ENCODE results near the gene SUSD5.
"Not testable (repeated sequence)": the region's sequence is repeated elsewhere in the genome, so short reads cannot be mapped to it uniquely, and the experiment has no call there.

Gene SUSD5

GRCh38 chr3:33146791-33147445 is 71.7 kb downstream of the SUSD5 start:
- peak; percentile 30 for DNase-seq

DNA sequence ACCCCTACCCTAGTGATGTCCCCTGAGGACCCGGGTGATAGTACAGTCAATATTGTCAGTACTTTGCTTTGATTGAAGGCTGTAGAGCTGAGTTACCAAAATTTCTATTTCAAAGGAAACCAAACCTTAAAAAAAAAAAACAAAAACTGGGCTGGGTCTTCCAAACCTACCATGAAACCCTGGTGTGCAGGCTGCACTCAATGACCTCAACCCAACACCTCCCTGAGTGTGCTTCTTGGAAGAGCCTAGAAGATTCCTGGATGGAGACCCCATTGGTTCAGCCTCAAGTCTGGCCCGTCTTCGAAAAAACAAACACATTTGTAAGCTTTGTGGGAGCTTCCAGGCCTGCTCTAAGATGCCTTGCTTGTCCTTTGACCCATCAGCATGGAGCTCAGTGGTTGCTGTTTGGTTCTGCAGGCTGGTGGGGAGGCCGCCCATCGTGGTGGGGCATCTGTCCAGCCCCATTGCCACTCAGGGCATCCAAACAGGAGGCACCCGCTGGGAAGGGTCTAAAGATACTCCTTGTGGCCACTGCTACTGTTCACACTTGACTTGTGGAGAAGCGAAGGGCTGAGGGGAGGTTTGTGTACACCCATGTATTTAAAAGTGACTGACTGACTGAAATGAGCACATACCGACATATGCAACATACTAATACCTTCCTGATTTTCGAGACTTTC is 72.6 kb downstream of the SUSD5 start:
- no peak for DNase-seq

- DNase-seq = no peak
Observed at GRCh38 chr3:33145221-33145900, 73.2 kb downstream of the SUSD5 start.

- DNase-seq = no peak
Observed at GRCh38 chr3:33144433-33144832, 74.2 kb downstream of the SUSD5 start.

GRCh38 chr3:33141006-33141405 is 77.6 kb downstream of the SUSD5 start:
- no peak for DNase-seq

DNA sequence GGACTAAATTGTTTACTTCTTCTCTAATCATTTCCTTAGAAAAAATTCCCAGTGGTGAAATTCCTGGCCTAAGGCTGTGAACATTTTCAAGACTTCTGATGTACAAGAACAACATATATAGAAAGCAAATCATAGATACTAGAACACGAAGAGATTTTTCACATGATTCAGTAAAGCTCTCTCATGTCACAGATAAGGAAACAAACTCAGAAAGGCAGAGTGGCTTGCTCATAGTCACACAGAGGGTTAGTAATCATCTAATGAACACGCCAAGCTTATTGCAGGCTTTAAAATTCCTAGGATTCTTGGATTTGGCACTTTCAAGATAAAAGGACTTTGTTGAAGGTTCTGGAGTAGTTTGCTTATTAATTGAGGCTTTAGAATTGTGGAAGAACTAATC is 78.6 kb downstream of the SUSD5 start:
- no peak for DNase-seq

DNA sequence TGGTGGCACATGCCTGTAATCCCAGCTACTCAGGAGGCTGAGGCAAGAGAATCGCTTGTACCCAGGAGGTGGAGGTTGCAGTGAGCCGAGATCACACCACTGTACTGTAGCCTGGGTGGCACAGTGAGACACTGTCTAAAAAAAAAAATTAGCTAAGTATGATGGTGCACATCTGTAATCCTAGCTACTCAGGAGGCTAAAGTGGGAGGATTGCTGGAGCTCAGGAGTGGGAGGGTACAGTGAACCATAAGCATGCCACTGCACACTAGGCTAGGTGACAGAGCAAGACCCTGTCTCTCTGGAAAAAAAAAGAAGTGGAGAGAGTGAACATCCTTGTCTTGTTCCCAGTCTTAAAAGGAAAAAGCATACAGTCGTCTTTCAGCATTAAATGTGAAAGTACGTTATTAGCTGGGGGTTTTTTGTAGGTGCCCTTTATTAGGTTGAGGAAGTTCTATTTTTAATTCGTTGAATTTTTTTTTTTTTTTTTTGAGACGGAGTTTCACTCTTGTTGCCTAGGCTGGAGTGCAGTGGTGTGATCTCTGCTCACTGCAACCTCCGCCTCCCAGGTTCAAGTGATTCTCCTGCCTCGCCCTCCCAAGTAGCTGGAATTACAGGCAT is 79.5 kb downstream of the SUSD5 start:
- DNase-seq = not testable (repeated sequence)

DNA sequence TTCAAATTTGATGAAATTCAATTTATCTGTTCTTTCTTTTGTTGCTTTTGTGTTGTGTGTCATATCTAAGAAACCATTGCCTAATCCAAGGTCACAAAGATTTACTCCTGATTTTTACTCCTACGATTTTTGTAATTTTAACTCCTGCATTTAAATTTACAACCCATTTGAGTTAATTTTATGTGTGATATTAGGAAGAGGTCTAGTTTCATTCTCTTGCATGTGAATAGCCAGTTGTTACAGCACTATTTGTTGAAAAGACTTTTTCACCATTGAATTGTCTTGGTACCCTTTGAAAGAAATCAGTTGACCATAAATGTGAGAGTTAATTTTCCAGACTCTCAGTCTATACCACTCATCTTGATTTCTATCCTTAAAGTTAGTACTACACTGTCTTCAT is 80.9 kb downstream of the SUSD5 start:
- DNase-seq = no peak

GRCh38 chr3:33134026-33134625 is 84.5 kb downstream of the SUSD5 start:
- DNase-seq = no peak

GRCh38 chr3:33132019-33132360 is 86.6 kb downstream of the SUSD5 start:
- no peak for DNase-seq

DNA sequence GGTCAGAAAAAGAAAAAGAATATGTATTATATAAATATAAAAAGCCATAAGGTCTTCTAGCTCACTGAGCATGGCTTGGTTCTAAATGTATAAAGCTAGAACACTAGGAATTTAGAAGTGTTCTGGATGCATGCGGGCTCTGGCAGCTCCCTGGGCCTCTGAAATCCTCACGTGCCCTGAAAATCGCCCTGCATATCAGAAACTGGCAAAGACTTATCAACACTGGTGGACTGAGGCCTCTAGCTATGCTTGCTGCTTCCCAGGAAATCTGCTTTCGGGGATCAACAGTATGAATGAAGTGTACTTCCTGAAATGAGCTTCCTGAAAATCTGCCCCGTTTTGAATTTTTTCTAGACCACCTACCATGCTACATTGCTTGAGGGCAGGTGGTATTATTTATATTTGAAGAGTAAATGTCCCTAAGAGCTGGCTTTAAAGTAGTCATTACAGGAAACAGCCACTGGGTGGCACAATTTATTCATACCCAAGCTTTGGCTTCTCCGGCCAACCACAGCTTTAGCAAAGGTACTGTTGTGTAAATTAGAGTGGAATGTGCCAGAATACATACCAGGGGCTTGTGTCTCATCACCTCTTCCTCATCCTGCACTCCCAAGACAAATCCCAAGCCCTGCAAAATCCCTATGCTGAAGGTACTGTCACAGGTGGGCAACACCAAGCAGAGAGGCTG is 87.1 kb downstream of the SUSD5 start:
- DNase-seq = peak; percentile 41

- DNase-seq = no peak
Observed at GRCh38 chr3:33130144-33130543, 88.5 kb downstream of the SUSD5 start.

GRCh38 chr3:33128706-33129105 is 89.9 kb downstream of the SUSD5 start:
- DNase-seq = no peak

GRCh38 chr3:33125840-33126239 is 92.8 kb downstream of the SUSD5 start:
- no peak for DNase-seq

DNA sequence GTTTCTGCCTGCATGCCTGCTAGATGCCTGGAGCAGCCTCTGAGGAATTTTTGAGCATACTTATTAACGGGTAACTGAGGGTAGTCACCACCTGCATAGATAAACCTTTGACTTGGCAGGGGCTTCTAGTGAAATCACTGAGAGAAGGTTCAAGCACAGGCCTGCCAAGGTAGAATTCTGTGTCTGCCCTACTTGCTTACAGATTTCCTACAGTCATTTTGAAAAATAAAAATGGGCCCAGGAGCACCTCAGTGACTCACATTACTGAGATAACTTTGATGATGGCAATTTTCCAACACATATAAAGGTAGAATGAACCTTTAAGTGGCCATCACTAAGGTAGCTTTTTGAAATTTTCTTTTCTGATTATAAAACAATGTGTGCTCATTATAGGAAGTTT is 94.0 kb downstream of the SUSD5 start:
- no peak for DNase-seq

GRCh38 chr3:33122991-33123390 is 95.6 kb downstream of the SUSD5 start:
- DNase-seq = no peak

DNA sequence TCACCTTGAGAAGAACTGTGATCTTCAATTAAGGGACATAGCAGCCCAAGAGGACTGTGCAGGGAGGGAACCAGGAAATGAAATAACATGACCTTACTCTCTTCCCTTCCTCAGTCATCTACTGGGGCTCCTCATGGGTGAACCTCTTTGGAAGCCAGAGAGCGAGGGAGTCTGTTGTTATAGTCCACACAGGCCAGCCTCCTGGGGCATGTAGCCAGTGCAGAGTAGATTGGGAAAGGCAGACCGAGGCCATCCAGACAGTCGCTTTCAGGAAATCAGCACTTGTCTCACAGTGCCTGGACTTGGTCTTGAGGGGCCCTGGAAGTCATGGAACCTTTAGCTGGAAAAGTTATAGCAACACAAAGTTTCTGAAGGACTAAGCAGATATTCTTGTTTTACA is 98.7 kb downstream of the SUSD5 start:
- DNase-seq = no peak

GRCh38 chr3:33117461-33117860 is 101.1 kb downstream of the SUSD5 start:
- no peak for DNase-seq

DNA sequence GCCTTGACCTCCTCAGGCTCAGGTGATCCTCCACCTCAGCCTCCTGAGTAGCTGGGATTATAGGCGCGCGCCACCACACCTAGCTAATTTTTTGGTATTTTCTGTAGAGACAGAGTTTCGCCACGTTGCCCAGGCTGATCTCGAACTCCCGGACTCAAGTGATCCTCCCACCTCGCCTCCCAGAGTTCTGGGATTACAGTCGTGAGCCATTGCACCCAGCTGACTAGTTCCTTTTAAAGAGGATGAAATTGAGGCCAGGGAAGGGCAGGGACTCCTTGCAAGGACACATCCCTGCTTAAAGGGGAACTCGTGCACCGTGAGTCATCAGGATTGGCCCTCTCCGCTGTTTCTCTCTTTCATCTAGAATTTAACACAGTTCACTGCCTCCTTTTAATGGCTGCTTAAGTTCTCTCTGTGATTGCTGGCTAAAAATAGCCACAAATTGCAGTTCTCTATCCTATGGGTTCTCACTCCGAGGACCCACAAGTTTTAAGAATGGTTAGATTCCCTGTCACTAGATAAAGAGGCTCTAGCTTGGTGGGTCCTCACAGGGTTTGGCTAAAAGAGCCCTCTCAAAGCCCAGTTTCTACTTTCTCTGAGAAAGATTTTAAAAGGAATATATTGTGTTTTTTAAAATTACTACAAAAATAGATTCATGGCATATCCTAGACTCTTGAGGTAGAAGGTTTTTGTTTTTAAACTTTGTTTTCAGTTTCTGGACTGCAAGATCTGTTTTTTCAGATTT is 103.4 kb downstream of the SUSD5 start:
- DNase-seq = no peak

DNA sequence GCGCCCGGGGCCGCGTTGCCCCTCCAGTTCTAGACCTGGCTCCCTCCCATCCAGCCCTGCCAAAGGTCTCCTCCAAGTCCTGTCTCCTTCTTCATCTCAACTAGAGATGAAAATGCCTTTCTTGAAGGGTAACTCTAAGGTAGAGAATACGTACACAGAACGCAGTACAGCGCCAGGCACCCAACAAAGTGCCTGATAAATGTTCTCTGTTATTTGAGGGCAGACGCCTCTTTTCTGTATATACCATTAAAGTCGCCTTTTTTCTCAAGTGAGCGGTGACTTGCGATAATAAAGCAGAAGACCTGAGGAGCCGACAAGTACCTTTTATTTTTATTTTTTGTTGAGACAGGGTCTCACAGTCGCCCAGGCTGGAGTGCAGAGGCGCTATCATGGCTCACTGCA is 104.0 kb downstream of the SUSD5 start:
- DNase-seq = no peak

- DNase-seq = peak; percentile 42
Observed at GRCh38 chr3:33113772-33114621, 104.6 kb downstream of the SUSD5 start, which contains the start of gene CRTAP. Gene CRTAP (plus strand): TSS chr3:33114014. CDS start chr3:33114078, 64 bp downstream.

Data from NCI-H1092 treated with DMSO at 0.1 percent for 48 hours (cell line).